GM19463 (cell line): ENCODE measurements around the gene PPP4R4.
"Not testable (repeated sequence)": the region's sequence is repeated elsewhere in the genome, so short reads cannot be mapped to it uniquely, and the experiment has no call there.

Source experiments
- ATAC-seq: cut with Tn5 transposase; IDR thresholded peaks from one replicate; pipeline ENCODE4 v1.9.1; 2021; ENCODE audit warnings: mild to moderate bottlenecking, moderate library complexity; ENCODE audit not compliant: unreplicated experiment

PPP4R4 gene

DNA sequence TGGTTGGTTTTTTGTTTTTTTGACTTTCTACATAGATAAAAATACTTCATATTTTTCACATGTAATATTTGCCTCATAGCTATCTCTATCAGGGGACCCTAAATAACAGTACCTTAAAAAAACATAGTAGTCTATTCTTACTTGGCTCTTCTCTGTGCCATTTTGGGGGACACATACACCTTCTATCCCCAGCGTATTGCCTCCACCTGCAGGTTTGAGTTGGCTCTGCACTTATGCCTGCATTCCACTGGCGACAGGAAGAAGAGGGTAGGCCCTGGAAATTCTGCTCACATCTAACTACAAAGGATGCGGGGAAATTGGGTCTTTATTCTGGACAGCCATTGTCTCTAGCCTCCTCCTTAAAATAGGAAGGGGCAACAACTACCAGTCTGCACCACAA is 30.9 kb upstream of the PPP4R4 start:
- ATAC-seq: no peak

DNA sequence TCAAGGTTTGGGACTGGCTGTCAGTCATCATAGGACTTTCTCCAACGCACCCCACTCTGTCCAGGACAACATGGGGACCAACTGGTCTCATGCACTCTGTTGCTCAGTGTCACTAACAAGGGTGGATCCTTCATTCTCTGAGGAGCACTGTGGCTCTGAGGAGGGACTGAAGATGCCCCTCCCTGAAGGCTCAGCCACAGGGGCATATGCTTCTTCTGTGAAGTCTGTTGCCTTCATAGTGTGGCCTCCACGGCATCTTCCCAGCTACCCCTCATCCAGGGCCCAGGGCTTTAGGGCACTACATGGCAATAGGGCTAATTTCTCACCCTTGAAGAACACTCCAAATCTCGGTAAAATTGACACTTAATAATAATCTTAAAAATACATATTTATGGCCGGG is 30.4 kb upstream of the PPP4R4 start:
- no peak for ATAC-seq

DNA sequence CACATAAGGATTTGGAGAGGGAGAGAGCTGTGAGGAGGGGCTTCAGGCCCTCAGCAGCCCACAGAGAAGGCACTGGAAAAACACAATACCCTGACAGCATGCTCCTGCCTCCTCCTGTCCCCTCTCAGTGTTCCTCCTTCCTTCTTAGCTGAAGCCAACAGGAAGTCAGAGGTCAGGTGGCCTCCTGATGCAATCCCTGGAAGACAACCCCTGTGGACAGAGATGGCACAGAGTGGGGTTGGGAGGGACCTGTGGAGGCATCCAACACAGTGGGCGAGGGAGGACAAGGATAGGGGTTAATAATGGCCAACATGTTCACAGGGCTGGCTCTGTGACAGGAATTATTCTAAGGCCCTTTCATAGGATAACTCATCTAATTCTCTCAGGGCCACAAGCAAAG is 29.4 kb upstream of the PPP4R4 start:
- ATAC-seq: no peak

DNA sequence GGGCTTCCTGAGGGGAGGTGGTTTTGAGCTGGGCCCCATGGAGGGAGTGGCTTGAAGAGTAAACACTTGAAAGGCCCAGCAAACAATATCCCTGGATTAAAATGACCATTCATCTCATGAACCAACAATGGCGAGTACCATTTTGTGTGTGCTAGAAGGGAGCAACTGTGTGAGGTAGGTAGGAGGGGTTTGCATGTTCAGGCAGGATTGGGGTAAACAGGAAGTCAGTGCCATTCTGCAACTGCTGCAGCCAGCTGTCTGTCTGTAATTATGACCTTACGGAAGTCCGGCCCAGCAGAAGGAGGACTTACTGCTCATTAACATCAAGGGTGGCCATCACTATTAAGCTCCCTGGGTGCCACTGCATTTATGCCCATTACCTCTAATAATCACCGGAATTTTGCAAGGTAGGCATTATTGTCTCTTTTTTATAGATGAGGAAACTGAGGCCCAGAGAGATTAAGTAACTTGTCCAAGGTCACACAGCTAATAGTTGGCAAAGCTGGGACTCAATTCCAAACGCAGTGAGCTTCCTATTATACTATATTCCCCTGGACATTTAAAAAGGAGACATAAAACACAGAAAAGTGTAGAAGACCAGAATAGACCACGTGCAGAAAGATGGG is 28.1 kb upstream of the PPP4R4 start:
- ATAC-seq: no peak

DNA sequence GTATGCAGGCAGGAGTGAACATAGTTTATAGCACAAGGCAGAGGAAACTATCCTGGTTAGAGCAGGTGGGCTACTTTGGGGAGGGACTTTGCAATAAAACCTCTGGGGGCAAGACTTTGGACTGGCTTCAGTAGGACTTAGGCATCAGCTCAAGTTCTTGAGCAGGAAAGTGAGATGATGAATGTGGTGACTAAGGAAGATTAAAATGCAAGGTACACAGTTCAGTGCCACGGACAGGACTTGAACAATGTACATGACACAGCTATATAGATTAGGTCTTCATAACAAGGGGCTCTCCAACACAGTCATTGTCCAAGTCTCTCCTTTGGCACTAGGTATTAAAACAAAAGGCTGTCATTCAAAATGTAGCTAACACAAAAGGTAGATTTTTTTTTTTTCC is 21.4 kb upstream of the PPP4R4 start:
- ATAC-seq: no peak

DNA sequence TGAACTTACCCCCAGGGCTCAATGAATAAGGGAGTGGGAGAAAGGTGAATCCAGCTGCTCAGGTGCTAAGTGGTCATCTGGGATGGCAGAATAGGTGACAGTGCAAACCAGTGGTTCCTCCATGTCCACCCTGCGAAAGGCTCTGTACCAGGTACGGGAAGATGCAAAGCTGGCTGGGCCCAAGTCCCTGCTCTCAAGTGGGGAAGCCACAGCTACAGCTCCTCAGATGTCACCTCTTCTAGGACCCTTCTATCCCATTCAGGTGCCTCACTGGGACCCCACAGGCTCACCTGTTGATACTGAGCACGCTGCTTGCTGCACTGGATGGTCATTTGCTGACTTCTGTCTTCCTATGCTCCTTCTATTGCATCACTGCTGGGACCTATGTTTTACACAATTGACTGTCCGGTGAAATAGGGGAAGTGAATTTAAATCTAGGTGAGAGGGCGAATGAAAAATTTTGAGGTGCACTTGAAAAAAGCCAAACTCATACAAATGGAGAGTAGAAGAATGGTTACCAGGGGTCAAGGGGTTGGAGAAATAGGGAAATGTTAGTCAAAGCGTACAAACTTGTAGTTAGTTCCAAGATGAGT is 20.3 kb upstream of the PPP4R4 start:
- ATAC-seq: no peak

DNA sequence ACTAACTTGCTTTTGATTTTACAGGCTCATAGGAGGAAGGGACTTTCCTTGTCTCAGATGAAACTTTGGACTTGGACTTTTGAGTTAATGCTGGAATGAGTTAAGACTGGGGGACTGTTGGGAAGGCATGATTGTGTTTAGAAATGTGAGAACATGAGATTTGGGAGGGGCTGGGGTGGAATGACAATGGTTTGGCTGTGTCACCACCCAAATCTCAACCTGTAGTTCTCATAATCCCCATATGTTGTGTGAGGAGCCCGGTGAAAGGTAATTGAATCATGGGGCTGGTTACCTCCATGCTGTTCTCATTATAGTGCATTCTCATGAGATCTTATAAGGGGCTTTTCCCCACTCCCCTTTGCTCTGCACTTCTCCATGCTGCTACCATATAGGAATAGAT is 18.0 kb upstream of the PPP4R4 start:
- not testable (repeated sequence) for ATAC-seq

DNA sequence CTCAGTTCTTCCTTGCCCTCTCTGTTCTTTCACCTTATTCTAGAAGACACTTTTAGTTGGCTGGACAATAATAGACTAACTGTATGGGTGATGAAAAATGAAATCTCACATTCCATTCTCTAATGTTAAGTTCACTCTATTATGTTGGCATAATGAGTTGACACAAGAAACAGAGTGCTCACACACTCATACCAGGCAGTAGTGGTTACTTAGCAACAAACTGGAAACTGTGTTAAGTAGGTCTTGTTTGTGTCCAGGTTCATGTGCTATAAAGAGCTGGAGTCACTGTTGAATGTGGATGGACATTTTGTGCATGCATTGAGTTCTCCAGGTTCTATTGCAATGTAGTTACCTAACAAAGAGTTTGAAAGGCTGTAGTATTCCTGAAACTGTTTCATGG is 16.9 kb upstream of the PPP4R4 start:
- ATAC-seq: no peak

DNA sequence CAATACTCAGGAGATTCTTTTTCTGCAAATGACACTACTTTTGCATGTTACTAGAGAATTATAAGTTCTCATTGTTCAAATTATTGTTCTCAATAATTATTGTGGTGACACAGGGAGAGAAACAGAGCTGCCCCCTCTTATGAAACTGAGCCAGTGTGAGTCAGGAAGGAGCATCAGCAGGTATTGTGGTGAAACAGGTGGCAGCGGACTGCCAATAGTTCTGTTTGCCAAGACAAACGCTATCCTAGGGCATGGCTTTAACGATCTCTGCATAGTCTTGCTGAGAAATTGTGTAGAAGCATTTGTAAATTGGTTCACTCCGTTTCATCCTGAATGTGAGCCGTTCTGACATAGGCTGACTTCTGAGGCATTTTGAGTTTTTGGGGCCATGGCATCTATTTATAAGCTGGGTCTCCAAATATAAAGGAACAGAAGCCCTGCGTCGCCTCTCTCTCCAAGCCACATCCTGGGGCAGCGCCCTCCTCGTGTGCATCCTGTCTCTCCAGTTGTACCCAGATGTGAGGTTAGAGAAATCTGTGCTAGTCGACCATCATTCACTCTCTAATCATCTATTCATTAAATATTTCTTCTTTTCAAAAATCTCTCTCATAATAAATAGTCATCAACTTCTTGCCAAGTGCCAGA is 15.8 kb upstream of the PPP4R4 start:
- ATAC-seq: no peak

DNA sequence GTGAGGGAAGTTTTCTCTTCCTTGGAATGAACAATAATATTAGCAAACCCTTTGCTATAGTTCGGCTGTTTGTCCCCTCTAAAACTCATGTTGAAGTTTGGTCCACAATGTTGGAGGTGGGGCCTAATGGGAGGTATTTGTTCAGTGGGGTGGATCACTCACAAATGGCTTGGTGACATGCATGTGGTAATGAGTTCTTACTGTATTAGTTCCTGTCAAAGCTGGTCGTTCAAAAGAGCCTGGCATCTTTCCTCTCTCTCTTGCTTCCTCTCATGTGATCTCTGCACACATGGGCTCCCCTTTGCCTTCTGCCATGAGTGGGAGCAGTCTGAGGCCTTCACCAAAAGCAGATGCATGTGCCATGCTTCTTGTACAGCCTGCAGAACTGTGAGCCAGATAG is 13.1 kb upstream of the PPP4R4 start:
- no peak for ATAC-seq

DNA sequence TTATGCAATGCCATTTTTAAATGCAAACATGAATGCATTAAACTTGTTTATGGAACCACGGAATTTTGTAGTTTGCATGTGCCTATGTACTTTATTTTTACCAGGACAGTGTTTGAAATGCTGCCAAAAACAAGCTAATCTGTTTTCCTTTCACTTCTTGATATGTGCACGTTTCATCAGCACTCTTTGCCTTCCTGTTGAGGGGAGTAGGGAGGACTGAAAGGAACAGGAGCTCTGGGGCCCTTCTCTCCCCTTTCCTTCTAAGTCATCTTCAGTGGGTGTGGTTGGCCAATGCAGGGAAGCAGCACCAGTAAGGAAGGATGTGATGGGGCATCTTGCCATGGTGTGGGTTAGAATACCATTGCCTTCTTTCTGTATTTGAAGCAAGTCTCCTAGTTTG is 12.1 kb upstream of the PPP4R4 start:
- no peak for ATAC-seq

DNA sequence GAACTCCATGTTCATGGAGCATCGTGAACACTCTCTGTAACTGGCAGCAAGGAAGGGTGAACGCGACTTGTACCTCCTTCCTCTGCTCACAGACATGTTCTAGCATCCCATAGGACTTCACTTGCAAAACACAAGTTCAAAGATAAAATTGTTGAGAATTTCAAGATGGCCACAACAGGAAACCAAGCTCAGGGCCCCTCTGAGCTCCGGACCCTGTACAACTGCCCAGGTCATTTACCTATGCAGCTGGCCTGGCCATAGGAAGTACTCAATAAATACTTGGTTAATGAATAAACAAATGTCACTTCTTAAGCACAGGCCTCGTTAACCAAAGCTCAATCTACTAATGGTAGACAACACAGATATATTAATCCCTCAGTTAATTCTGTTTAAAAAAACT is 11.7 kb upstream of the PPP4R4 start:
- ATAC-seq: no peak

DNA sequence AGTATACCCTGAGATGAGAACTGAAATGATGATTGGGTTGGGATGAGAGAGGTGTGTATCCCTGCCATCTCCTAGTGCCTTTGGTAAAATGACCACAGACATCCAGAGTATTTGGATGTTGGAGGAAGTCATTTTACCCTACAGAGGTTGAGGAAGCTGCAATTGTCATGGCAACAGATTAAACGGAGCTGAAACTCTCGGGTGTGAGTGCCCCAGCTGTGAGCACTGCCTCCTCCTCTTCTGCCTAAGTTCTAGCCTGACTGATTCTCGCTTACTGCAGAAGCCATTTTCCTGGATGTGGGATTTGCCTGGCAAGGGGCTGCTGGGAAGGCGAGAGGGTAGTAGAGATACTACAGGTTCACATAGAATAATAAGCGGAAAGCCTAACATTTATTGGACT is 10.3 kb upstream of the PPP4R4 start:
- ATAC-seq: no peak

DNA sequence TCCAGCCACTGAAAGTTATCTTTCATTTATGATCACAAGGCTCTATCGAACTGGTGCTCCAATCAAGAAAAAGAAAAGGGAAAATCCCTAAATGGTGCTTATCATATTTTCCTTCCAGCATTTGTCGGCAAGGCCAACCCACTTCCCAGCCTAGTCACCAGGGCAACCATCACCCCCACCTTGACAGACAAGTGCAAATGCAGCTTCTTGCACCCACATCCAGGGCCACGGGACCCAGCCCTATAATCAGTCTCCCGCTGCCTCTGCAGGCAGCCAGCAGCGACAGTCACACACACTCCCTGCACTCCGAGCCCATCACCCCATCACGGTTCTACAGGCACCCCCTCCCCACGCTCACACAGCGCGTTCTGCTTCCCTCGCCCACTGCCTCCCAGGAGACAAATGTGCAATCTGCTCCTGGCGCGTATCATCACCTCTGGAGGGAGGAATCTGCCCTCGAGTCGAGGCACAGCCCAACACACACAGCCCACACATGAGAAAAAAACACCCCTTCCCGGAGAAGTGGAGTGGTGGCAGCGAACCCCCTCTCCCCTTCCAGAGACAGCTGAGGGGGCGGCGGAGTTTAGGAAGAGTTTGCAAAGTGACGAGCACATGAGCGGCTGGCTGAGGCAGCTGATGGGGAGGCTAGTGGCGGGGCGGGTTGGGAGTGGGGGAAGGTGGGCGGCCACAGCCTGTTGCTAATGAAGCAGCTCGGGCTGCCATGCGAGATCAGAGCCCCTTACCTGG is 9.3 kb upstream of the PPP4R4 start:
- no peak for ATAC-seq

DNA sequence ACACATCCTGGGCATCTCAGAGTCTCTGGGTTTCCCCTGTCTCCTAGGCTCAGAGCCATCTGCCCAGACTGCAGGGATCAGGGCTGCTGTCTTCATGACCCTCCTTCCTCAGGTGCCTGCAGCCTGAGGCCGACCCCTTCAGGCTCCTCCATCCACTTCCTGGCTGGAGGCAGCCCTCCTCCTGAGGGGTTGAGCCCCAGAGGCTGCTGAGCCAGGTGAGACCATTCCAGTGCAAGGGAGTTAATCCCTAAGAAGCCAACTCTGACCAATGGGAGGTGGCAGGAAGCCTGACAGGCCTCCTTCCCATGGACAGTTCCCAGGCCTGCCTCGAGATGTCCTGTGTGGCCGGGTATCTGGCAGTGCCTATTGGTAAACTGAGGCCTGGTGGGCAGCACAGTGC is 8.4 kb upstream of the PPP4R4 start:
- no peak for ATAC-seq

DNA sequence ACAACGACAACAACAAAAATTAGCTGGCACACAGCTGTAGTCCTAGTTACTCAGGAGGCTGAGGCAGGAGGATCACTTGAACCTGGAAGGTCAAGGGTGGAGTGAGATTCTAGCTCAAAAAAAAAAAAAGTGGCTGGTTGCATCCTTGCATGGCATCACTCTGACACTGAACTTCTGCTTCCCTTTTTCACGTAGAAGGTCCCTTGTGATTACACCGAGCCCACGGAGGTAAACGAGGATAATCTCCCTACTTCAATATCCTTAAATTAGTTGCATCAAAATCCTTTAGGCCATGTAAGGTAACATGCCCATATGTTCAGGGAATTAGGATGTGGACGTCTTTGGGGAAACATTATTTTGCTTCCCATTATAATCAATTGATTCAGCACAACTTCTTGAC is 4.0 kb upstream of the PPP4R4 start:
- no peak for ATAC-seq

DNA sequence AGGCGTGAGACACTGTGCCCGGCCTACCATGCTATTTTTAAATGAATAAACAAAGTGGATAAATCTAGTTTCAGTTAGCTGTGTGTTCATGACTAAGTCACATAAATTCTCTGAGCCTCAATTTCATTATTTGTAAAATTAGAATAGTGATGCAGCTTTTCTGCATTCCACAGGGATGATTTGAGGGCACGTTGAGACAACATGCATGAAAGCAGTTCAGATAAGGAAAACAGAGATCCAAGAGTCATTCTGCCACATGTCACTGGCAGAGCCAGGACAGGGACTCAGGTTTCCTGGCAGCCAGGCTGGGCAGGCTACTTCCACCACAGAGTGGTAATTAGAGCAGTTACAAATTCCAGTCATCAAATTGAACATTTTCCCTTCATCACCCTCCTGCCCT is 2.9 kb upstream of the PPP4R4 start:
- ATAC-seq: no peak

DNA sequence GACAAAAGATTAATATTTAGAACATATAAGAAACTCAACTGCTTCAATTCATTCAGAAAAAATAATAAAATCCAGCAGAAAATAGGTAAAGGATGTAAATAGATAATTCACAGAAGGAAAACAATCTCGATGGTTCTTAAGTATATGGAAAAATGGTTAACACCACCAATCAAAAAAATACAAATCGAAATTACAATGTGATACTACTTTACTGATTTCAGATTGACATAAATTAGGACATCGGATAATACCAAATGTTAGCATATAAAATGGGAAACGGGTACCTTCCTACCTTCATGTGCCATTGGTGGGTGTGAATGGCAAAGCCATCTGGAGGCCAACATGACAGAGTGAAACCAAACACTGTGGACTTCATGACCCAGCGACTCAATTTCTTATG is 1.6 kb upstream of the PPP4R4 start:
- ATAC-seq: no peak

DNA sequence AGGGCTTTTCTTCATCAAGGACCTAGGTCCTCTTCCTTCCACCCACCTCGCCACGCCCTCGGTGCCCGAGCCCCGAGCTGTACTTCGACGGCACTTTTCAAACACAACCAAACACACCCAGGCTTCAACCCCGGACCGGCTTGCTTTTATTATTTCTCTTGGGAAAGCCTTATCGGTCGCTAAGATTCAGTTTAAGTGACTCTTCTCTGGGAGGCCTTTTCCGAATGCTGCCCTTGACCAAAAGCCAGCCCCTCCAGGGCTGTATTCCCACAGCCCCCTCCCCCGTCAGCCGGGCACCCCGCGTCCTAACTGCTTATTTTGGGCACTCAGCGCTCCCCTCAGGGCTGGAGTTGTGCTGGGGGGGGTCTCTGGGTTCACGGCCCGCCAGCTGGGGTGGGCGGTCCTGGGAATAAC is 644 bp upstream of the PPP4R4 start:
- no peak for ATAC-seq

DNA sequence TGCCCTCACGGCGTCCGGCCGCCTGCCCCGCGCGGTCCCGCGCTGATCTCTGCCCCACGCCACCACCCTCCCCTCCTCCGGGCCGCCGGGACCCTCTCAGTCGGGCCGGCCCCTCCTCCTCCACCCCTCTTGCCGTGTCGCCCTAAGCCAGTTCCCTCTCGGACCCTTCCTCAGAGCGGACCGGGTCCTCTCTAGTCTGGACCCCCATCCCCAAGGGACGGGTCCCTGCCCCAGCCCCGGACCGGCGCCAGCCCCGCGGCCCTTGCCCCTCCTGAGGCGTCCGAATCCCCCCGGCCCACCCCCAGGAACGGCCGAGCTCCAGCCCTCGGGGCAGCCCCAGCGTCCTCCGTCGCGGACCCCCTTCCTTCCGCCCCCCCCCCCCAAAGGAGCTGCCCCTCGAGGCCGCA is 485 bp downstream of the PPP4R4 start:
- no peak for ATAC-seq

DNA sequence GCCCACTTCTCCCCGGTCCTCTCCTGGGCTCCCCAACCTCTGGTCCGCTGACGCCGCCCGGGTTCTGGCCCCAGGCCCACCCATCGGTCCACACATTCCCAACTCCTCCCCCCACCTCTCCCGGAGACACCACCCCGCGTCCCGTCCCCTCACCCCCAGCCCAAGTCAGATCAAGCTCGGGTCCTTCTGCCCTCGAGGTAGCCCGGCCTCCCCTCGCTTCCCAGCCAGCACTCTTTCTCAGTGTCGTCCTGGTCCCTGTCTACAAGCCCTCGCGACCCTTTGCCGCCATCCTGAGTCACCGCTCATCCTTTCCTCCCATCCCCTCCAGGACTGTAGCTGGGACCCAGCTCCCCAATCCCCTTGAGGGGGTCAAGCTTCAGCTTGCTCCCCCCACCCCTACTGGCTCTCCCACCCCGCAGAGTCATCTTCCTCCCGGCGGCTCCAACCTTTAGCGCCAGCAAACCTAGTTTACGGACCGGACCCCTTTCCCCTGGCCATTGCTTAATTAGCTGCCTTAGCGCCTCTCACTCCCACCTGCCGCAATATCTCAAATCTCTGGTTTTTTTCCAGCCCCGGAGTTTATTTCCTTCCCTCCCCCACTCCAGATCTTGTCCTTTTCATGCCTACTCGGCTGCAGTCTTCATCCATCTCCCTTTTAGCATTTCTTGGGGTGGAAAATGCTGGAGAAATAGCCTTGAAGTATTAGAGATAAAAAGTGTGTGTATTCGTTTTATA is 1.1 kb downstream of the PPP4R4 start:
- no peak for ATAC-seq
